Fibroblast of skin of right quadriceps (primary cell): ENCODE results near the gene IL9R.
"Not testable (repeated sequence)": the region's sequence is repeated elsewhere in the genome, so short reads cannot be mapped to it uniquely, and the experiment has no call there.

Experiments used
- DNase-seq: peaks from one replicate; pipeline ENCODE4 v3.0.0-alpha.2; 2013

The IL9R gene

DNA sequence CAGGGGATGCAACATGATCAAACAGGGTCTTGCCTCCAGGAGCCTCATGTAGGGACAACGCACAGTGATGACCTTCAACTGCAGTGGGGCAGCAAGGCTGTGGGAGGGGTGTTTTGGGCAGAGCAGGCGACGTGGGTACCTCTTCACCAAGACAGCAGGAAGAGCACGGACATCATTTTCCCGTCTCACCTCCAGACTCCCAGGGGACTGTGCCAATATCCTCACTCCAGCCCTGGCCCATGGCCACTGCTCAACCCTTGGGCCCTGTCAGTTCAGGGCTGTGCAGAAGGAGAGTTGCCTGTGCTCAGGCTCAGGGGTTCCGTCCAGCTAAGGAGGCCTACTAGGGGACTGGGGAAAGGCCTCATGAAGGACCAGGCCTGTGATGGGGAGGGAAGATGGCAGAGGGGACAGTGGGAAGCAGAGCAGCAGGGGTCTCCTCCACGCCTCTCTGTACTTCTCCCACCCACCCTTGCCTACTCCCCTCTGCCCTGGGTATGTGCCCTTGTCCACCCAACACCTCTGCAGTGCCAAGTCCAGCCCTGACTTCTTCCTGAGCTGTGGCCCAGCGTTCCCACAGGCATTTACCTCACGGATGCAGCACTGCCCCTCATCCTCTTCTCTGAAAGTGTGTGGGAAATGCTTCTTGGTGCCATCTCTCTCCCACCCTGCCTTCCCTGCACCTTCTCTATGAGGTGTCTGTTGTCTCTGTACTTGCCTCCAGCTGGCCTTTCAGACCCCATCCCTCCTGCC, 1.4 kb downstream of the IL9R start:
- DNase-seq, result no peak

DNA sequence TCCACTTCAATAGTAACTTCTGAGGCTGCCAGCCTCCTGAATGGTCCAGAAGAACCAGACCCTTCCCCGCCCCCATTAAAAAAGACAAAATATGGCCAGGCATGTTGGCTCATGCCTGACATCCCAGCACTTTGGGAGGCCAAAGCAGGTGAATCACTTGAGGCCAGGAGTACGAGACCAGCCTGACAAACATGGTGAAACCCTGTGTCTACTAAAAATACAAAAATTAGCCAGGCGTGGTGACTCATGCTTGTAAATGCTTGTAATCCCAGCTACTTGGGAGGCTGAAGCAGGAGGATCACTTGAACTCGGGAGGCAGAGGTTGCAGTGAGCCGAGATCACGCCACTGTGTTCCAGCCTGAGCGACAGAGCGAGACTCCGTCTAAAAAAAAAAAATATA, 2.3 kb downstream of the IL9R start:
- DNase-seq, result not testable (repeated sequence)

DNA sequence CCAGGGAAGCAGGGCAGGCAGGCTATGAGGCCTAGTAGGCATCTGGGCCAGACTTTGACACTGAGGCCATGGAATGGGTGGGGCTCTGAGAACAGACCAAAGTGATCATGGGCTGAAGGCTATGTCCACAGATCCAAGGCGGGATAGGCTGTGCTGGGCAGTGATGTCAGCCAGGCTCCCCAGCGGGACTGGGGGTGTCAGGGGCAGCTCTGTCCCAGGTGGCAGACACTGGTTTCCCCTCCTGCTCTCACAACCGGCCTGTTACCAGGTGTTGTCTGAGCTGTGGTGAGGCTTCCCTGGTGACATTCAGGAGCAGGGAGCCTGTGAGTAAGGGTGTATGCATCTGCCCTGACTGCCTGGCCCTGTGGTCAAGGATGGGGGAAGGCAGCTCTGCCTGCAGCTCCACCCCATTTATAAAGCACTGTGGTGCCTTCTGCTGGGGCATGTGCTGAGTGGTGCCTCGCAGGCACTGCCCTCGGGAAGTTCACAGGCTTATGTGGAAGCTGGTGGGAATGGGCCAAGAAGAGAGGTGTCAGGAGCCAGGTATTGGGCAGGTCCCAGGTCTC, 2.9 kb downstream of the IL9R start:
- no peak for DNase-seq

DNA sequence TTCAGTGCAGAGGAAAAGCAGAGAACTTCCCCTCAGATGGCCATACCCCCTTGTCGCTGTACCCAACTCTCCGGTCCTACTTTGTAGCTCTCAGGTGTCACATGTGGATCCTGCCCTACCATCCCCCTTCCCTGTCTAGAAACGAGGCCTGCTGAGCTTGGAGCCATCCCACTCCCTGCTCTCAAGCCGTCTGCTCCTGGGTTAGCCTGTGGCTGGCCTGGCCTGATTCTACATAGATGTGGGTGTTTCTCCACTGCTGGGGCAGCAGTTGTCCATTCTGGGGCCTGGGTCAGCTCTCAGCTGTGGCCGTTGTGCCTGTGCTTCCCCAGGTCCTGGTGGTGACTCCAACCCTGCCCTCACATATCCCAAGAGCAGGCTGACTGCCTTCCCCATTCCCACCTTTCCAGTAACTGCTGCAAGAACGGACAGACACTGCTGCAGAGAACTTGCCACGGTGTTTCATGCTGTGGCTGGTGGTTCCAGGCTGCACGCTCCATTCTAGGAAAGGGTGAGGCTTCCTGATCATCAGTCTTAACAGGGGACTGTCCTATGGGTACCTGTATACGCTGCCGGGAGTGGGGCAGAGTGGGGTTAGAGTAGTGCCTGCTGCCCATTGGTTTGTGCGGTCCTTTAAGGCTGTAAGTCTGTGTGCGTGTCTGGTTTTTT, 3.6 kb downstream of the IL9R start:
- DNase-seq, result no peak

DNA sequence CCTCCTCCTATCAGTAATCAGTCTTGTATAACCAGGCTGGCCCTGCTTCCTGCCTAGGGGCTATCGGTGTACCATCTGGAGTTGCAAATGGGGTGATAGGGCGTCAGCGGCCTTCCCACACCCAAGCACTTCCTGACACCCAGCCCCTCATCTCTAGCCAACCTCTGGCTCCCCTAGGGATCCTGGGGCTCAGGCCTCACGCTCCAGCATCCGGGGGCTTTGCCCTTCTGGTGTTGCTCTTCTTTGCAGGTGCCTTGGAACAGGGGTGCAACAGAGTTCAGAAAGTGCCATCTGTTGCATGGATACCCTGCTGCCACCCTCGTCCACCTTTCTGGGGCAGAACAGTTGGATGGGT, 4.1 kb downstream of the IL9R start:
- no peak for DNase-seq

DNA sequence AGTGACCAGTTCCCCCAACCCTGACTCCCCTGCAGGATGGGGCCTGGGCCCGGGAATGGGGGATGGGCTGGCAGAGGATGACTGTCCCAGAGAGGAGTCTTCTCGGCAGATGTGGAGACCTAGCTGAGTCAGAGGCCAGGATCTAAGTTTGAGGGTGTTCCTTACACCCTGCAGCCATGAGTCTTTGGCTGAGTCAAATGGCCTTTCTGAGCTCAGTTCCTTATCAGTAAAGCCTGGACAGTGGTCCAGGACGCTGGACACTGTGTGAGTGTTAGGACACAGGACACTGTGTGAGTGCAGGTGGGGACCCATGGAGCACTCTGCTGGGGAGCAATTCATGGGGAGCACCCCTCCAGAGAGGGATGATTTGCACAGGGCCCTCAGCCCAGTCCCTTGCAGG, 5.0 kb downstream of the IL9R start:
- no peak for DNase-seq

DNA sequence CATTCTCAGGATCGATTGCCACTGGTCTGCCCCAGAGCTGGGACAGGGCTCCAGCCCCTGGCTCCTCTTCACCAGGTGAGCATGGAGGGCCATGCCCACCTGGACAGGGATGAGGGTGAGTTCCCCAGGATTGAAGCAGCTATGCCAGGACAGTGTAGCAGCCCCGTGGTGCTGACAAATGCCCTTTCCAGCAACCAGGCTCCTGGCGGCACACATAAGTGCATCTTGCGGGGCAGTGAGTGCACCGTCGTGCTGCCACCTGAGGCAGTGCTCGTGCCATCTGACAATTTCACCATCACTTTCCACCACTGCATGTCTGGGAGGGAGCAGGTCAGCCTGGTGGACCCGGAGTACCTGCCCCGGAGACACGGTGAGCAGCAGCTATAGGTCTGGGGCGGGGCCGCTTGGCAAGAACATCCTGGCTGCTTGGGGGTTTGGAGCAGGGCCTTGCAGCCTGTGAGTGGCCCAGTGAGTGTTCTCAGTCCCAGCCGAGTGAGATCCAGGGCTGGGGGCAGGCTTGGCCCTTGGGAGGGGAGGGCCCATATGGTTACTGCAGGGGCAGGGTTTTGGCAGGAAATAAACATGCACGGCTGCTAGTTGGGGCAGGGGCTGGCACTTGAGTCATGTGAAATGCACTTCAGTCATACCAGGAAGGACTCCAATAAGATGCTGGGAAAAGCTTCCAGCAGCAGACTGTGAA, 6.1 kb downstream of the IL9R start:
- no peak for DNase-seq

DNA sequence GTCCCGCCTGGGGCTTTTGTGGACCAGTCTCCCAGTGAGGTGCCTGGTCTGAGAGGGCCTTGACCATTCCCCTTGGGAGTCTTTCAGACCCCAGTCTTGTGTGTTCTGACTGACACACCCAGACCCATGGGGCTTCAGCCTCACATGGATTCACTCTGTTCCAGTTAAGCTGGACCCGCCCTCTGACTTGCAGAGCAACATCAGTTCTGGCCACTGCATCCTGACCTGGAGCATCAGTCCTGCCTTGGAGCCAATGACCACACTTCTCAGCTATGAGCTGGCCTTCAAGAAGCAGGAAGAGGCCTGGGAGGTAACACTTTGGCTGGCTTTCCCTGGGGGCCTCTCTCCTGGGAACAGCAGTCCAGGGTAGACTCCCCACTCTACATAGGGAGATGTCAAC, 6.8 kb downstream of the IL9R start:
- DNase-seq, result no peak

DNA sequence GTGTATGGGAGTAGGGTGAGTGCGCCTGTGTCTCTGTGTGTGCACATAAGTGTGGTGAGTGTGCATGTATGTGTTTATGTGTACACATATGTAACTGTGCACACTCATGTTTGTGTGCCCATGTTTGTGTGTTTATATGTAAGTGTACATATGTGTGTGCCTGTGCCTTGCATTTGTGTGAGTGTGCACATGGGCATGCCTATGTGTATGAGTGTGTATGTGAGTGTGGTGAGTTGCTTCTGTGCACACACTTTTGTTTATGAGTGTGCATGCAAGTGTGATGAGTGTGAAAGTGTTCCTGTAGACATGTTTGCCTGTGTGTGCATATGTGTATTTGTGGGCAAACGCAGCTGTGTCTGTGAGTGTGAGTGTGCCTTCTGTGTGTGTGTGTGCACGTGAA, 7.2 kb downstream of the IL9R start:
- DNase-seq, result no peak

DNA sequence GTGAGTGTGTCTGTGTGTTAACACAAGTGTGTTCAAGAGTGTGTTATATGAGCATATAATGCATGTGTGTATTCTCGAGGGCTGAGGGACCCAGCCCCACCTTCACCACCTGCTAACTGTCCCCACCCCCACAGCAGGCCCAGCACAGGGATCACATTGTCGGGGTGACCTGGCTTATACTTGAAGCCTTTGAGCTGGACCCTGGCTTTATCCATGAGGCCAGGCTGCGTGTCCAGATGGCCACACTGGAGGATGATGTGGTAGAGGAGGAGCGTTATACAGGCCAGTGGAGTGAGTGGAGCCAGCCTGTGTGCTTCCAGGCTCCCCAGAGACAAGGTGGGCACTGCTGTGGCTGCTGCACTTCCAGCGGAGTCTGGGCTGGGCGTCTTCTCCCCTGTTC, 7.6 kb downstream of the IL9R start:
- no peak for DNase-seq

DNA sequence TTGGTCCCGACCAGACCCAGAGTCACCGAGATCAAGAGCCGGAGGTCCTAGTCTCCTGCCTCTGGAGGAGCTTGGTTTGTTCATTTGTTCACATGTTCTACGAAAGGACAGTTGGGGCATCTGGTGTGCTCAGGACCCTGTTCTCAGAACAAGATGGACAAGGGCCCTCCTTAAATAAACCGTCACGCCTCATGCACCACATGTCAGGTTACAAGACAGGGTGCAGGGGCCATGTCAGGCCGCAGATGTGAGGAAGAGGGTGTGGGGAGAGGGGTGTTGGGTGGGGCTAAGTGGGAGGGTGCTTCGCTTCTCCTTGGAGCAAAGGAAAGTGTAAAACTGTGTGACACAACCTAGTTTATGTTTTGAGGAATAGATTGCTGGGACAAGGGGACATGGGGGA, 9.0 kb downstream of the IL9R start:
- not testable (repeated sequence) for DNase-seq

DNA sequence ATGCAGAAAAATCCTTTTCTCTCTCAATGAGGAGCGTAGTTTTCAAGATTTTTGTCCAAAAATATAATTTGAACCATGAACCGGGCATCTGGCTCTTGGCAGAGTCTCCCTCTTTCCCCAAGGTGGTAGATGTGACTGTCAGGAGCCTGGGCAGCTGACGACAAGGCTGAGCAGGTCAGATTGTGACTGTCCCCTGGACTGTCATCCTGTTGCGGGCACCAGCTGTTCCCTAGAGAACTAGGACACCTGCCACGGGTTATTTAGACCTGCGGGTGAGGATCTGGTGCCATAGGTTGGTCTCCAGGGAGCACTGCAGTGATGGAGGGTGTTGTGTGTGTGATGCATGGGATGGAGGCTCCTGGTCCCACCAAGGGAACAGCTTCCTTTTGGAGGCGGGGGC, 10.9 kb downstream of the IL9R start:
- DNase-seq, result not testable (repeated sequence)

DNA sequence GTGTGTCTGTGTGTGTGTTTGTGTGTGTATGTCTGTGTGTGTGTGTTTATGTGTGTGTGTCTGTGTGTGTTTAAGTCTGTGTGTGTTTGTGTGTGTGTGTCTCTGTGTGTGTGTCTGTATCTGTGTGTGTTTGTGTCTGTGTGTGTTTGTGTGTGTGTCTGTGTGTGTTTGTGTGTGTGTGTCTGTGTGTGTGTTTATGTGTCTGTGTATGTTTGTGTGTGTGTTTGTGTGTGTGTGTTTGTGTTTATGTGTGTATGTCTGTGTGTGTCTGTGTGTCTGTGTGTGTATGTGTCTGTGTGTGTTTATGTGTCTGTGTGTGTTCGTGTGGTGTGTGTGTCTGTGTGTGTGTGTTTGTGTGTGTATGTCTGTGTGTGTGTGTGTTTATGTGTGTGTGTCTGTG, 11.4 kb downstream of the IL9R start:
- no peak for DNase-seq

DNA sequence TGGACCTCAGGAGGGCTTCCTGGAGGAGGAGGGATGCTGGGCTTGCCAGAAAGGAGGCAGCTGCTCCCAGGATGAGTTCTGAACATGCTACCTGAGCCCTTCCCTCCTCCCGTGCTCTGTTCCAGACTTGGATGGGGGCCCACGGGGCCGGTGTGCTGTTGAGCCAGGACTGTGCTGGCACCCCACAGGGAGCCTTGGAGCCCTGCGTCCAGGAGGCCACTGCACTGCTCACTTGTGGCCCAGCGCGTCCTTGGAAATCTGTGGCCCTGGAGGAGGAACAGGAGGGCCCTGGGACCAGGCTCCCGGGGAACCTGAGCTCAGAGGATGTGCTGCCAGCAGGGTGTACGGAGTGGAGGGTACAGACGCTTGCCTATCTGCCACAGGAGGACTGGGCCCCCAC, 12.2 kb downstream of the IL9R start:
- DNase-seq, result not testable (repeated sequence)

DNA sequence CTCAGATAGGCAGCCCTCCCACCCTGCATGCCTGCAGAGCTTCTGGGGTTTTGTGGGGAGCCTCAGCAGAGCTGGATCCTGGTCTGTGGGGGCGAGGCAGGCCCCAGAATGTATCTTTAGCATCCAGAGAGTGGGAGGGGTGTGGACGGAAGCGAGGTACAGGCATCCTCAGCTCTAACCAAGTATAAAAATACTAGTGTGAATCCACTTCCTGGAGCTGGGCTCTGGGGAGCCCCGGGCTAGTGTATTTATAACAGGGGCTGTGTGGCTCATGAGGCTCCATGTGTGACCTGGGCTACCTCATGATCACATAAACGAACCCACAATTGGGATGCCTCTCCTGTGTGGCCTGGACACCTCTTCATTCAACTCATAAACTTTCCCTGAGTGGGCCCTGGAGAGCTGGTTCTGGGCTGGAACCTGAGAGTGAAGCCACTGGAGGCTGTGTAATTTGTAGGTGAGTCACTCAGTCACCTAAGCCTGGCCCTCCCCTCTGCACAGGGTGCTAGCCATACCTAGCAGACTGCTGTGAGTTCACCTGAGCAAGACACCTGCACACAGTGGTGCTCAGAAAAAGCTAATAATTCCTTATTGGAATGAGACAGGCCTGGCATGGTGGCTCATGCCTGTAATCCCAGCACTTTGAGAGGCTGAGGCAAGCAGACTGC, 15.9 kb downstream of the IL9R start:
- DNase-seq, result not testable (repeated sequence)

DNA sequence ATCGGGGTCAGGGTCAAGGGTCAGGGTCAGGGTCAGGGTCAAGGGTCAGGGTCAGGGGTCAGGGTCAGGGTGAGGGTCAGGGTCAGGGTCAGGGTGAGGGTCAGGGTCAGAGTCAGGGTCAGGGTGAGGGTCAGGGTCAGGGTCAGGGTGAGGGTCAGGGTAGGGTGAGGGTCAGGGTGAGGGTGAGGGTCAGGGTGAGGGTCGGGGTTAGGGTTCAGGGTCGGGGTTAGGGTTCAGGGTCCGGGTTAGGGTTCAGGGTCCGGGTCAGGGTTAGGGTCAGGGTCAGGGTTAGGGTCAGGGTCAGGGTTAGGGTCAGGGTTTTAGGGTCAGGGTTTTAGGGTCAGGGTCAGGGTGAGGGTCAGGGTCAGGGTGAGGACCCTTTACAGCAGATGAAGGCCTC, 22.4 kb downstream of the IL9R start:
- not testable (repeated sequence) for DNase-seq

DNA sequence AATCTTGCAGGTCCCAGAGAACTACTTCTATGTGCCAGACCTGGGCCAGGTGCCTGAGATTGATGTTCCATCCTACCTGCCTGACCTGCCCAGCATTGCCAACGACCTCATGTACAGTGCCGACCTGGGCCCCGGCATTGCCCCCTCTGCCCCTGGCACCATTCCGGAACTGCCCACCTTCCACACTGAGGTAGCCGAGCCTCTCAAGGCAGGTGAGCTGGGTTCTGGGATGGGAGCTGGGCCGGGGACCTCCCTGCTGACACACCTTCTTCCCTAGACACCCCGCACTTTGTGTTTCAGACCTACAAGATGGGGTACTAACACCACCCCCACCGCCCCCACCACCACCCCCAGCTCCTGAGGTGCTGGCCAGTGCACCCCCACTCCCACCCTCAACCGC, 25.5 kb downstream of the IL9R start:
- DNase-seq, result not testable (repeated sequence)

DNA sequence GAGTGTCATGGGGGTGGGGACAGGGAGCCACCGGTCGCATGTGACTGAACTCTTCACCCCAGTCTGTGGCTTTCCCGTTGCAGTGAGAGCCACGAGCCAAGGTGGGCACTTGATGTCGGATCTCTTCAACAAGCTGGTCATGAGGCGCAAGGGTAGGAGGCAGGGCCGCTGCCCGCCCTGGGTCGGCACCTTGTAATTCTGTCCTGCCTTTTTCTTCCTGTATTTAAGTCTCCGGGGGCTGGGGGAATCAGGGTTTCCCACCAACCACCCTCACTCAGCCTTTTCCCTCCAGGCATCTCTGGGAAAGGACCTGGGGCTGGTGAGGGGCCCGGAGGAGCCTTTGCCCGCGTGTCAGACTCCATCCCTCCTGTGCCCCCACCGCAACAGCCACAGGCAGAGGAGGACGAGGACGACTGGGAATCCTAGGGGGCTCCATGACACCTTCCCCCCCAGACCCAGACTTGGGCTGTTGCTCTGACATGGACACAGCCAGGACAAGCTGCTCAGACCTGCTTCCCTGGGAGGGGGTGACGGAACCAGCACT, 27.5 kb downstream of the IL9R start:
- DNase-seq, result not testable (repeated sequence)

DNA sequence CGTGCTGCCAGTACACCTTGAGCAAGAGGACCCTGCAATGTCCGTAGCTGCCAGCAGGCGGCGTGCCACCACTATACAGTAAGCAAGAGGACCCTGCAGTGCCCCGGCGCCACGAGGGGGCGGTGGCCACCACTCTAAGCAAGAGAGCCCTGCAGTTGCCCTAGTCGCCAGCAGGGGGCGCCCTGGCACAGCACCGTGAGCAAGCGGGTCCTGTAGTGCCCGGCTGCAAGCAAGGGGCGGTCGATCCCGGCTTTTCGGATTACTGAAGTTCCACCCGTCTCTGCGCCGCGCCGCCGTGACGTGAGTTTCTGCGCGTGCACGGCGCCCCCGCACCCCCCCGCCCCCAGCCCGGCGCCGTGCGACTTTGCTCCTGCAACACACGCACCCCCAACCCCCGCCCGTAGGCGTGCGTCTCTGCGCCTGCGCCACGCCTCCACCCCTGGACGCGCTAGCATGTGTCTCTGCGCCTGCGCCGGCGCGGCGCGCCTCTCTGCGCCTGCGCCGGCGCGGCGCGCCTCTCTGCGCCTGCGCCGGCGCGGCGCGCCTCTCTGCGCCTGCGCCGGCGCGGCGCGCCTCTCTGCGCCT, 31.2 kb downstream of the IL9R start:
- DNase-seq, result not testable (repeated sequence)

DNA sequence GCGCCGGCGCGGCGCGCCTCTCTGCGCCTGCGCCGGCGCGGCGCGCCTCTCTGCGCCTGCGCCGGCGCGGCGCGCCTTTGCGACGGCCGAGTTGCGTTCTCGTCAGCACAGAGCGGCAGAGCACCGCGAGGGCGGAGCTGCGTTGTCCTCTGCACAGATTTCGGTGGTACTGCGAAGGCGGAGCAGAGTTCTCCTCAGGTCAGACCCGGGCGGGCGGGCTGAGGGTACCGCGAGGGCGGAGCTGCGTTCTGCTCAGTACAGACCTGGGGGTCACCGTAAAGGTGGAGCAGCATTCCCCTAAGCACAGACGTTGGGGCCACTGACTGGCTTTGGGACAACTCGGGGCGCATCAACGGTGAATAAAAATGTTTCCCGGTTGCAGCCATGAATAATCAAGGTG, 31.8 kb downstream of the IL9R start:
- not testable (repeated sequence) for DNase-seq

DNA sequence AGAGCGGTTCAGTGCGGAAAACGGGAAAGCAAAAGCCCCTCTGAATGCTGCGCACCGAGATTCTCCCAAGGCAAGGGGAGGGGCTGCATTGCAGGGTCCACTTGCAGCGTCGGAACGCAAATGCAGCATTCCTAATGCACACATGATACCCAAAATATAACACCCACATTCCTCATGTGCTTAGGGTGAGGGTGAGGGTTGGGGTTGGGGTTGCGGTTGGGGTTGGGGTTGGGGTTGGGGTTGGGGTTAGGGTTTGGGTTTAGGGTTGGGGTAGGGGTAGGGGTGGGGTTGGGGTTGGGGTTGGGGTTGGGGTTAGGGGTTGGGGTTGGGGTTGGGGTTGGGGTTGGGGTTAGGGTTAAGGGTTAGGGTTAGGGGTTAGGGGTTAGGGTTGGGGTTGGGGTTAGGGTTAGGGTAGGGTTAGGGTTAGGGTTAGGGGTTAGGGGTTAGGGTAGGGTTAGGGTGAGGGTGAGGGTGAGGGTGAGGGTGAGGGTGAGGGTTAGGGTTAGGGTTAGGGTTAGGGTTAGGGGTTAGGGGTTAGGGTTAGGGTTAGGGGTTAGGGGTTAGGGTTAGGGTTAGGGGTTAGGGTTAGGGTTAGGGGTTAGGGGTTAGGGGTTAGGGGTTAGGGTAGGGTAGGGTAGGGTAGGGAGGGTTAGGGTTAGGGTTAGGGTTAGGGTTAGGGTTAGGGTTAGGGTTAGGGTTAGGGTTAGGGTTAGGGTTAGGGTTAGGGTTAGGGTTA, 32.4 kb downstream of the IL9R start:
- DNase-seq, result peak; percentile 23

DNA sequence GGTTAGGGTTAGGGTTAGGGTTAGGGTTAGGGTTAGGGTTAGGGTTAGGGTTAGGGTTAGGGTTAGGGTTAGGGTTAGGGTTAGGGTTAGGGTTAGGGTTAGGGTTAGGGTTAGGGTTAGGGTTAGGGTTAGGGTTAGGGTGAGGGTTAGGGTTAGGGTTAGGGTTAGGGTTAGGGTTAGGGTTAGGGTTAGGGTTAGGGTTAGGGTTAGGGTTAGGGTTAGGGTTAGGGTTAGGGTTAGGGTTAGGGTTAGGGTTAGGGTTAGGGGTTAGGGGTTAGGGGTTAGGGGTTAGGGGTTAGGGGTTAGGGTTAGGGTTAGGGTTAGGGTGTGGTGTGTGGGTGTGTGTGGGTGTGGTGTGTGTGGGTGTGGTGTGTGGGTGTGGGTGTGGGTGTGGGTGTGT, 33.0 kb downstream of the IL9R start:
- DNase-seq, result not testable (repeated sequence)
